WERI-Rb-1 (cell line): ENCODE data around the gene ZNF488.

Experiments
- DNase-seq: peaks from one replicate; pipeline ENCODE4 v3.0.0-alpha.2; 2020
- H3K27ac ChIP-seq: fragments of 250-450 bp; sonication (Bioruptor Pico); 2 replicates; pipeline ENCODE4 v1.5.1; 2020; ENCODE audit warnings: mild to moderate bottlenecking, moderate library complexity
- H3K27me3 ChIP-seq: fragments of 250-450 bp; sonication (Bioruptor Pico); 2 replicates; pipeline ENCODE4 v1.5.1; 2021; ENCODE audit warnings: mild to moderate bottlenecking, low read depth, moderate library complexity; ENCODE audit not compliant: insufficient read depth, severe bottlenecking
- H3K36me3 ChIP-seq: fragments of 250-450 bp; sonication (Bioruptor Pico); 2 replicates; pipeline ENCODE4 v1.5.1; 2020; ENCODE audit warnings: mild to moderate bottlenecking, moderate library complexity
- H3K4me3 ChIP-seq: 2 replicates; pipeline ENCODE4 v1.5.1; 2011; ENCODE audit warnings: low read depth, mild to moderate bottlenecking, control low read depth, low read length
- H3K9me3 ChIP-seq: fragments of 250-450 bp; sonication (Bioruptor Pico); 2 replicates; pipeline ENCODE4 v1.5.1; 2021; ENCODE audit warnings: mild to moderate bottlenecking, moderate library complexity; ENCODE audit not compliant: severe bottlenecking
- TF ChIP-seq, protein P1 (sequence below): IDR thresholded peaks from 2 replicates; pipeline ENCODE4 v1.5.1; 2011; ENCODE audit warnings: low read depth, mild to moderate bottlenecking, control low read depth, inconsistent platforms, low read length

The ZNF488 gene

DNA sequence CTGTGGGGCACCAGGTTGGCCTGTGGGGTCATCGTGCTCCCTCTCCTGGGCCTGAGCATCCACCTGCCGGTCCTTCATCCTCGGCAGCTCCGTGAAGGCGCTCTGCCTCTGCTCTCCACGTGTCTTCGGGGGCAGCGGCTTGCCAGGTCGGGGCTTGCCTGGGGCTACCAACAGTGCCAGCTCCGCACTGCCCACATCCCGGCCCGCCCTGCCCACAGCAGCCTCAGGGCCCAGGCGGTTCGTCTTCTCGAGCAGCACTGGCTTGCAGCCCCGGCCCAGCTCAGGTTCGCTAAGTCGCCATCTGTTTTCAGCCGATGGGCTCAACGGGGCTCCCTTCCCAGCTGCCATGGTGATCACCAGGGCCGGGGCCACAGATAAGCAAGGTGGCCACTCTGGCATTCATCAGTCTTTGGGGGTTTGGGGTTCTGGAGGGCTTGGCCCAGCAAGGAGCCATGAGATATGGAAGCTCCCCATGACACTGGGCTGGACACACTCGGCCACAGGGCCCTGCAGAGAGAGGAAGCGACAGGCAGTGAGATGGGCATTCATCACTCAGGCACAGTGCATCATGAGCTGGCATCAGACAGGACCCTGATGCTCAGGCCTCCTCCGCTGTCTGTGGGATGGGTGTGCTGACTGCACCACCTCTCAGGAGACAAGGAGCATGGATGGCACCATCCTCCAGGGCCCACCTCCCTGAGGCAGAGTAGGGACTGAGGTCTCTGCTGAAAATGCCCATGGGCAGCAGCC lies 15.5 kb downstream of the ZNF488 start:
- DNase-seq, result no peak
- no peak overlapping the region for H3K27ac ChIP-seq
- no peaks in the 10 kb centered on the region for H3K36me3 ChIP-seq
- H3K9me3 ChIP-seq, result no peaks in the 10 kb centered on the region
- H3K4me3 ChIP-seq, result no peak overlapping the region
- no peaks in the 10 kb centered on the region for H3K27me3 ChIP-seq
- TF ChIP-seq, protein P1, sequence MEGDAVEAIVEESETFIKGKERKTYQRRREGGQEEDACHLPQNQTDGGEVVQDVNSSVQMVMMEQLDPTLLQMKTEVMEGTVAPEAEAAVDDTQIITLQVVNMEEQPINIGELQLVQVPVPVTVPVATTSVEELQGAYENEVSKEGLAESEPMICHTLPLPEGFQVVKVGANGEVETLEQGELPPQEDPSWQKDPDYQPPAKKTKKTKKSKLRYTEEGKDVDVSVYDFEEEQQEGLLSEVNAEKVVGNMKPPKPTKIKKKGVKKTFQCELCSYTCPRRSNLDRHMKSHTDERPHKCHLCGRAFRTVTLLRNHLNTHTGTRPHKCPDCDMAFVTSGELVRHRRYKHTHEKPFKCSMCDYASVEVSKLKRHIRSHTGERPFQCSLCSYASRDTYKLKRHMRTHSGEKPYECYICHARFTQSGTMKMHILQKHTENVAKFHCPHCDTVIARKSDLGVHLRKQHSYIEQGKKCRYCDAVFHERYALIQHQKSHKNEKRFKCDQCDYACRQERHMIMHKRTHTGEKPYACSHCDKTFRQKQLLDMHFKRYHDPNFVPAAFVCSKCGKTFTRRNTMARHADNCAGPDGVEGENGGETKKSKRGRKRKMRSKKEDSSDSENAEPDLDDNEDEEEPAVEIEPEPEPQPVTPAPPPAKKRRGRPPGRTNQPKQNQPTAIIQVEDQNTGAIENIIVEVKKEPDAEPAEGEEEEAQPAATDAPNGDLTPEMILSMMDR, result no peak

GRCh38 chr10:47367646-47368045 lies 16.4 kb downstream of the ZNF488 start:
- Histone ChIP-seq H3K9me3 (no peaks in the 10 kb centered on the region), H3K4me3 (no peak overlapping the region), H3K27me3 (no peaks in the 10 kb centered on the region), H3K36me3 (no peaks in the 10 kb centered on the region), H3K27ac (no peak overlapping the region)
- no peak for DNase-seq
- TF ChIP-seq, protein P1, result no peak

- no peaks in the 10 kb centered on the region for H3K36me3 ChIP-seq
- H3K4me3 ChIP-seq, result no peak overlapping the region
- no peaks in the 10 kb centered on the region for H3K27me3 ChIP-seq
- no peaks in the 10 kb centered on the region for H3K9me3 ChIP-seq
- TF ChIP-seq, protein P1, result no peak
- peak; percentile 40 for DNase-seq
- H3K27ac ChIP-seq, result no peak overlapping the region
Observed at GRCh38 chr10:47366731-47367460, 17.2 kb downstream of the ZNF488 start.

DNA sequence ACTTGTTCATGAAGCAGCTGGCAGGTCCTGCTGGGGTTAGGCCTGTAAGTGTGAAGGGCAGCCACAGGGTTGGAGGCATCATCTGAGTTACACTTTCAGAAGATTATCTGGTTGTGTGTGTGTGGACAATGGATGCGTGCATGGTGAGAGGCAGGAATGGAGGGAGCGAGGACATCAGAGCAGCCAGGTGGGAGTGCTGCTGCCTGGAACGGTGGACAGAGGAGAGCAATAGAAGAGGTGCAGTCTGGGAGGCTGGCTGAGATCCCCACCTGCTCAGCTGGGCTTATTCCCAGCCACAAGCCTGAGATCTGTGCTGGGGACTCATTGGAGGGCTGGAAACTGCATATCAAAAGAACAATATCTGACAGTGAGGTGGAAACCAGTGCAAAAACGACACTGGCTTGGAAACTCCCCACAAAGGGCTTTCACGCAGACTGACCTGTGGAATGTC lies 17.9 kb downstream of the ZNF488 start:
- DNase-seq, result no peak
- Histone ChIP-seq H3K27ac (no peak overlapping the region), H3K4me3 (no peak overlapping the region), H3K9me3 (no peaks in the 10 kb centered on the region), H3K27me3 (no peaks in the 10 kb centered on the region), H3K36me3 (no peaks in the 10 kb centered on the region)
- TF ChIP-seq, protein P1, result no peak

GRCh38 chr10:47365431-47366180 lies 18.5 kb downstream of the ZNF488 start:
- Histone ChIP-seq H3K36me3 (no peaks in the 10 kb centered on the region), H3K4me3 (no peak overlapping the region), H3K27me3 (no peaks in the 10 kb centered on the region), H3K27ac (no peak overlapping the region), H3K9me3 (no peaks in the 10 kb centered on the region)
- no peak for DNase-seq
- TF ChIP-seq, protein P1, result no peak
